ENCODE data around the gene SLC6A7.
"Not testable (repeated sequence)": the region's sequence is repeated elsewhere in the genome, so short reads cannot be mapped to it uniquely, and the experiment has no call there.

SLC6A7 gene

DNA sequence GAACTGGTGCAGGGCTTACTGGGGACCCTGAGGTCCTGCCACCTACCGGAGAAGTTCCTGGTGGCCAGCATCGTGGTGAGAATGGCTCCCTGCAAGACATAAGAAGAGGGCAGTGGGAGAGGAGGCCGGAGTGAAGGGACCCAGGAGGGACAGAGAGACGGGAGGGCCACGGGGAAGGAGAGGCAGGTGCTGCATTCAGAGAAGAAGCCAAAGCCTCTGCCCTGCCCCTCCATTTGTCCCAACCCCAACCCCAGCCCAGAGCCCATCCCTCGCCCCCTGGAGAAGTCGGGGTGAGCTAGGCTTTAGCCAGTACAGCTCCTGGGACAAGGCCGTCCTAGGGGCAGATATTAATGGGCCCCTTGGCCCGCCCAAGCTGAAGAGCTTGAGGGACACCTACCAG lies 57.9 kb downstream of the SLC6A7 start:
- Histone ChIP-seq H3K4me2 (ENCODE audit: low read length, poor library complexity, severe bottlenecking) (no peak overlapping the region), H2AK5ac (ENCODE audit: low read length, severe bottlenecking) (no peak overlapping the region), H3K14ac (ENCODE audit: low read length in 2 of 2) (no peak overlapping the region), H3K27me3 (ENCODE audit: control insufficient read depth in 1 of 2, insufficient read depth in 1 of 2, low read length in 2 of 2) (no peaks in the 10 kb centered on the region), H4K91ac (ENCODE audit: low read length) (no peak overlapping the region), H3K4me1 (ENCODE audit: control insufficient read depth, insufficient read depth, low read depth, low read length) (peaks cover 6% of the 10 kb centered on the region), H2BK12ac (ENCODE audit: low read length in 2 of 2) (no peak overlapping the region), H2BK120ac (ENCODE audit: low read depth, low read length) (no peak overlapping the region), H3K4ac (ENCODE audit: low read depth in 1 of 2, low read length in 2 of 2) (no peak overlapping the region), H2BK5ac (ENCODE audit: low read depth, low read length, poor library complexity, severe bottlenecking) (no peak overlapping the region), H2AFZ (ENCODE audit: low read depth, low read length) (no peak overlapping the region), H3K23ac (ENCODE audit: low read length in 2 of 2) (no peak overlapping the region), H3K18ac (ENCODE audit: low read depth in 1 of 2, low read length in 2 of 2) (no peak overlapping the region), H3K9ac (ENCODE audit: low read length) (no peak overlapping the region), H4K8ac (ENCODE audit: low read length) (no peak overlapping the region), H3K36me3 (ENCODE audit: control insufficient read depth in 1 of 2, insufficient read depth in 2 of 2, low read depth in 1 of 2, low read length in 2 of 2) (peaks cover 0 to 25% of the 10 kb centered on the region in 2 experiments), H3K4me3 (ENCODE audit: insufficient read depth in 1 of 2, low read depth in 1 of 2, low read length in 2 of 2) (no peak overlapping the region), H3K9me3 (ENCODE audit: control insufficient read depth, low read length) (no peaks in the 10 kb centered on the region), H3K27ac (ENCODE audit: low read length, poor library complexity, severe bottlenecking) (no peak overlapping the region), H3K79me1 (replicated peaks; ENCODE audit: low read length, poor library complexity, severe bottlenecking) (no peaks in the 10 kb centered on the region), H2BK15ac (ENCODE audit: low read depth, poor library complexity, severe bottlenecking) (peak overlapping the region; percentile 7)
- WGBS, result 89% methylated on average over 9 of the region's 9 CpGs
- DNase-seq, result no peak

- not testable (repeated sequence) for H3K9ac ChIP-seq (ENCODE audit: low read length); H2BK120ac ChIP-seq (ENCODE audit: low read depth, low read length); DNase-seq; H3K27ac ChIP-seq (ENCODE audit: low read length, poor library complexity, severe bottlenecking); H3K14ac ChIP-seq (ENCODE audit: low read length in 2 of 2); H2BK15ac ChIP-seq (ENCODE audit: low read depth, poor library complexity, severe bottlenecking); H3K4me1 ChIP-seq (ENCODE audit: control insufficient read depth, insufficient read depth, low read depth, low read length); H2AK5ac ChIP-seq (ENCODE audit: low read length, severe bottlenecking); H2BK12ac ChIP-seq (ENCODE audit: low read length in 2 of 2); H3K4me2 ChIP-seq (ENCODE audit: low read length, poor library complexity, severe bottlenecking); H3K4ac ChIP-seq (ENCODE audit: low read depth in 1 of 2, low read length in 2 of 2); H2BK5ac ChIP-seq (ENCODE audit: low read depth, low read length, poor library complexity, severe bottlenecking); H3K4me3 ChIP-seq (ENCODE audit: insufficient read depth in 1 of 2, low read depth in 1 of 2, low read length in 2 of 2); H3K23ac ChIP-seq (ENCODE audit: low read length in 2 of 2); H3K9me3 ChIP-seq (ENCODE audit: control insufficient read depth, low read length); H3K79me1 ChIP-seq (replicated peaks; ENCODE audit: low read length, poor library complexity, severe bottlenecking); H3K18ac ChIP-seq (ENCODE audit: low read depth in 1 of 2, low read length in 2 of 2); H4K8ac ChIP-seq (ENCODE audit: low read length); H2AFZ ChIP-seq (ENCODE audit: low read depth, low read length); H3K27me3 ChIP-seq (ENCODE audit: control insufficient read depth in 1 of 2, insufficient read depth in 1 of 2, low read length in 2 of 2); H4K91ac ChIP-seq (ENCODE audit: low read length)
- H3K36me3 ChIP-seq (ENCODE audit: control insufficient read depth in 1 of 2, insufficient read depth in 2 of 2, low read depth in 1 of 2, low read length in 2 of 2), result peaks cover 0 to 23% of the 10 kb centered on the region in 2 experiments
- 100% methylated on average over 4 of the region's 6 CpGs for WGBS
Measured at GRCh38 chr5:150248493-150248892, 58.6 kb downstream of the SLC6A7 start.

GRCh38 chr5:150248946-150249345 lies 59.1 kb downstream of the SLC6A7 start:
- Histone ChIP-seq H3K27me3 (ENCODE audit: control insufficient read depth in 1 of 2, insufficient read depth in 1 of 2, low read length in 2 of 2) (no peaks in the 10 kb centered on the region), H3K4me1 (ENCODE audit: control insufficient read depth, insufficient read depth, low read depth, low read length) (peaks cover 6% of the 10 kb centered on the region), H3K79me1 (replicated peaks; ENCODE audit: low read length, poor library complexity, severe bottlenecking) (no peaks in the 10 kb centered on the region), H2AFZ (ENCODE audit: low read depth, low read length) (no peak overlapping the region), H2BK15ac (ENCODE audit: low read depth, poor library complexity, severe bottlenecking) (no peak overlapping the region), H2AK5ac (ENCODE audit: low read length, severe bottlenecking) (no peak overlapping the region), H3K18ac (ENCODE audit: low read depth in 1 of 2, low read length in 2 of 2) (no peak overlapping the region), H3K4me3 (ENCODE audit: insufficient read depth in 1 of 2, low read depth in 1 of 2, low read length in 2 of 2) (no peak overlapping the region), H3K23ac (ENCODE audit: low read length in 2 of 2) (no peak overlapping the region), H2BK12ac (ENCODE audit: low read length in 2 of 2) (no peak overlapping the region), H3K14ac (ENCODE audit: low read length in 2 of 2) (no peak overlapping the region), H4K8ac (ENCODE audit: low read length) (no peak overlapping the region), H3K9ac (ENCODE audit: low read length) (no peak overlapping the region), H3K27ac (ENCODE audit: low read length, poor library complexity, severe bottlenecking) (no peak overlapping the region), H3K4me2 (ENCODE audit: low read length, poor library complexity, severe bottlenecking) (no peak overlapping the region), H3K9me3 (ENCODE audit: control insufficient read depth, low read length) (no peaks in the 10 kb centered on the region), H4K91ac (ENCODE audit: low read length) (no peak overlapping the region), H2BK120ac (ENCODE audit: low read depth, low read length) (no peak overlapping the region), H3K36me3 (ENCODE audit: control insufficient read depth in 1 of 2, insufficient read depth in 2 of 2, low read depth in 1 of 2, low read length in 2 of 2) (peaks cover 0 to 23% of the 10 kb centered on the region in 2 experiments), H3K4ac (ENCODE audit: low read depth in 1 of 2, low read length in 2 of 2) (no peak overlapping the region), H2BK5ac (ENCODE audit: low read depth, low read length, poor library complexity, severe bottlenecking) (no peak overlapping the region)
- WGBS, result 97% methylated on average over 3 of the region's 3 CpGs
- no peak for DNase-seq

DNA sequence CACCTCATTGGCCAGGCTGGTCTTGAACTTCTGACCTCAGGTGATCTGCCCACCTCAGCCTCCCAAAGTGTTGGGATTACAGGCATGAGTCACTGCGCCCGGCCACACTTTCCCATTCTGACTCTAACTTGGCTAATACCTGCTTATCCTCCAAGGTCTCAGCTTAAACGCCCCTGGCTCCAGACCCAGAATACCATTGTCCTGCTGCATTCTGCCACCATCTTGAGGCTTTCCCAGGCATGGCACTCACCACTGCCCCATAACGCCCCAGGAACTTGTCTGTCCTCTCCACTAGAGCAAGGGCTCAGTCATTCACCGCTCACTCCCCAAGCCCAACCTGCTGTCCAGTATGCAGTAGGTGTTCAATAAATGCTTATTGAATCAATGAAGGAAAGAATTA lies 59.9 kb downstream of the SLC6A7 start:
- no peak overlapping the region for H3K4ac ChIP-seq (ENCODE audit: low read depth in 1 of 2, low read length in 2 of 2)
- H3K18ac ChIP-seq (ENCODE audit: low read depth in 1 of 2, low read length in 2 of 2), result no peak overlapping the region
- no peak overlapping the region for H3K9ac ChIP-seq (ENCODE audit: low read length)
- no peak overlapping the region for H2AK5ac ChIP-seq (ENCODE audit: low read length, severe bottlenecking)
- H3K27me3 ChIP-seq (ENCODE audit: control insufficient read depth in 1 of 2, insufficient read depth in 1 of 2, low read length in 2 of 2), result no peaks in the 10 kb centered on the region
- H3K4me3 ChIP-seq (ENCODE audit: insufficient read depth in 1 of 2, low read depth in 1 of 2, low read length in 2 of 2), result no peak overlapping the region
- 89% methylated on average over 3 of the region's 5 CpGs for WGBS
- no peaks in the 10 kb centered on the region for H3K79me1 ChIP-seq (replicated peaks; ENCODE audit: low read length, poor library complexity, severe bottlenecking)
- H3K4me2 ChIP-seq (ENCODE audit: low read length, poor library complexity, severe bottlenecking), result no peak overlapping the region
- H3K23ac ChIP-seq (ENCODE audit: low read length in 2 of 2), result no peak overlapping the region
- H2BK120ac ChIP-seq (ENCODE audit: low read depth, low read length), result no peak overlapping the region
- no peak overlapping the region for H4K8ac ChIP-seq (ENCODE audit: low read length)
- H2BK12ac ChIP-seq (ENCODE audit: low read length in 2 of 2), result no peak overlapping the region
- peaks cover 0 to 23% of the 10 kb centered on the region in 2 experiments for H3K36me3 ChIP-seq (ENCODE audit: control insufficient read depth in 1 of 2, insufficient read depth in 2 of 2, low read depth in 1 of 2, low read length in 2 of 2)
- no peak overlapping the region for H3K14ac ChIP-seq (ENCODE audit: low read length in 2 of 2)
- peaks cover 6% of the 10 kb centered on the region for H3K4me1 ChIP-seq (ENCODE audit: control insufficient read depth, insufficient read depth, low read depth, low read length)
- no peaks in the 10 kb centered on the region for H3K9me3 ChIP-seq (ENCODE audit: control insufficient read depth, low read length)
- H4K91ac ChIP-seq (ENCODE audit: low read length), result no peak overlapping the region
- no peak overlapping the region for H2BK5ac ChIP-seq (ENCODE audit: low read depth, low read length, poor library complexity, severe bottlenecking)
- H2BK15ac ChIP-seq (ENCODE audit: low read depth, poor library complexity, severe bottlenecking), result no peak overlapping the region
- no peak for DNase-seq
- H2AFZ ChIP-seq (ENCODE audit: low read depth, low read length), result no peak overlapping the region
- no peak overlapping the region for H3K27ac ChIP-seq (ENCODE audit: low read length, poor library complexity, severe bottlenecking)
